Inflammatory macrophage (primary cell): ENCODE results near the gene MX2.
"Not testable (repeated sequence)": the region's sequence is repeated elsewhere in the genome, so short reads cannot be mapped to it uniquely, and the experiment has no call there.

Source experiments
- DNase-seq, 2 donors: peaks; one replicate each; pipeline ENCODE4 v3.0.0-alpha.2; 2020 to 2022
- total RNA-seq, 18 experiments: gene quantifications; one replicate each; lab custom pipeline; 2026; ENCODE audit warnings: mixed read lengths in 6 of 18, inconsistent platforms in 2 of 18; lab: John Stamatoyannopoulos, UW

Gene MX2, protein sequence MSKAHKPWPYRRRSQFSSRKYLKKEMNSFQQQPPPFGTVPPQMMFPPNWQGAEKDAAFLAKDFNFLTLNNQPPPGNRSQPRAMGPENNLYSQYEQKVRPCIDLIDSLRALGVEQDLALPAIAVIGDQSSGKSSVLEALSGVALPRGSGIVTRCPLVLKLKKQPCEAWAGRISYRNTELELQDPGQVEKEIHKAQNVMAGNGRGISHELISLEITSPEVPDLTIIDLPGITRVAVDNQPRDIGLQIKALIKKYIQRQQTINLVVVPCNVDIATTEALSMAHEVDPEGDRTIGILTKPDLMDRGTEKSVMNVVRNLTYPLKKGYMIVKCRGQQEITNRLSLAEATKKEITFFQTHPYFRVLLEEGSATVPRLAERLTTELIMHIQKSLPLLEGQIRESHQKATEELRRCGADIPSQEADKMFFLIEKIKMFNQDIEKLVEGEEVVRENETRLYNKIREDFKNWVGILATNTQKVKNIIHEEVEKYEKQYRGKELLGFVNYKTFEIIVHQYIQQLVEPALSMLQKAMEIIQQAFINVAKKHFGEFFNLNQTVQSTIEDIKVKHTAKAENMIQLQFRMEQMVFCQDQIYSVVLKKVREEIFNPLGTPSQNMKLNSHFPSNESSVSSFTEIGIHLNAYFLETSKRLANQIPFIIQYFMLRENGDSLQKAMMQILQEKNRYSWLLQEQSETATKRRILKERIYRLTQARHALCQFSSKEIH
- total RNA-seq = 10.0 to 724 (median 26.0) reads per million in 18 experiments

DNA sequence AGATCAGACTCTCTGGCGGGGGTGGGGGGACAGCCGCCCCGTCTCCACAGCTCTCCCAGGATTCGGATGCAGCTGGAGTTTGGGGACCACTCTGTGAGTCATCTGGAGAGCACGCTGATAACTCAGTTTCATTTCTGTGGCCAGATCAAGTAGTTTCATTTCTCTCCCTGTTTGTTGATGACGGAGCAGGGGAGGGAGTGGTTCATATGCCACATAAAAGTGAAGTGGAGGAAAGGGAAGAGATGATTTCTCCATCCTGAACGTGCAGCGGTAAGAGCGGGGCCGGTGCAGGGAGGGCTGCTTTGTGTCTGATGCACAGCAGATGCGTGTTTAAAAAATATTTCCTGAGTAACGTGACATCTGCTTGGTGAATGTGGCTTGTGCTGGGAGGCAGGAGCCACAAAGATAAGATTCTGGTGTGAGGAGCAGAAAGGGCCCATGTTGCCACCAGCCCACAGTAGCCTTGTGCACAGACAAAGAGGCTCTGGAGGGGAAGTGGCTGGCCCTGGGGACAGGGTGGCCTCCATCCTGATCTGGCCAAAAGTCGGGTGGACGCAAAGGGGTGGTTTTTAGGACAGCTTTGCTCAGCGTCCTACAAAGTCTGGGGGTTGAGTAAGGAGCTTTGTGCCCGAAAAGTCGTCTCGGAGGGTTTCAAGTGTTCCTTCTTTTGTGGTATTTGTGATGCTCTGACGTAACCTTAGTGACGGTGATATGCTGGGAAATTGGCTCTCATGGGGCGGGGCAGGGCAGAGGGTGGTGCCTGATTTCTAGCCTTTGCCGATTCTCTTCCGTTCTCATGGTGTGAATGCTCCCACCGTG lies at the start of gene MX2:
Gene MX2 (plus strand): TSS at position 242 of the 819 bp plus-strand sequence. CDS start 14,880 bp downstream, outside the sequence.
- peak; percentile 84 to 89 for DNase-seq

DNA sequence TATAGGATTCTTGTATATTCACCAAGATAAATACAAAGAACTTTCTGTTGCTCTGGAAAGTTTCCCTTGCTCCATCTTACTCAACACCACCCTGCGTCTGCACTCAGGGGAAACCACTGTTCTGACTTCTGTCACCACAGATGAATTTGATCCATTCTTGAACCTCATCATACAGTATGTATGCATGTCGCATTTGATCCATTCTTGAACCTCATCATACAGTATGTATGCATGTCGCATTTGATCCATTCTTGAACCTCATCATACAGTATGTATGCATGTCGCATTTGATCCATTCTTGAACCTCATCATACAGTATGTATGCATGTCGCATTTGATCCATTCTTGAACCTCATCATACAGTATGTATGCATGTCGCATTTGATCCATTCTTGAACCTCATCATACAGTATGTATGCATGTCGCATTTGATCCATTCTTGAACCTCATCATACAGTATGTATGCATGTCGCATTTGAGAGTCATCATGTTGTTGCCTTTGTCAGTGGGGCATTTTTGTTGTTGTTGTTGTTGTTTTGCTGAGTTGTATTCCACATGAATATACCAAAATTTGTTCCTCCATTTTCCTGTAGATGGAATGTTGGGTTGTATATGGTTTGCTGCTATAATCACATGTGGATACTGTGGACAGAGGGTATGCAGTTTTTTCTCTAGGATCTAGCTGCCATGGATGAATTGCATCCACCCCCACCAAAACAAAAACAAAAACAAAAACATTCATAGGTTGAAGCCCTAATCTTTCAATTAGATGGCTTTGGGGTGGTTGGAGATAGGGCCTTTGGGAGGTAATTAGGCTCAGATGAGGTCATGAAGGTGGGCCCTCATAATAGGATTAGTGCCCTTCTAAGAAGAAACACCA lies 48.3 kb upstream of the MX2 start:
- not testable (repeated sequence) for DNase-seq

- DNase-seq = no peak
These were observed 46.1 kb upstream of the MX2 start for GRCh38 chr21:41315726-41316125.

DNA sequence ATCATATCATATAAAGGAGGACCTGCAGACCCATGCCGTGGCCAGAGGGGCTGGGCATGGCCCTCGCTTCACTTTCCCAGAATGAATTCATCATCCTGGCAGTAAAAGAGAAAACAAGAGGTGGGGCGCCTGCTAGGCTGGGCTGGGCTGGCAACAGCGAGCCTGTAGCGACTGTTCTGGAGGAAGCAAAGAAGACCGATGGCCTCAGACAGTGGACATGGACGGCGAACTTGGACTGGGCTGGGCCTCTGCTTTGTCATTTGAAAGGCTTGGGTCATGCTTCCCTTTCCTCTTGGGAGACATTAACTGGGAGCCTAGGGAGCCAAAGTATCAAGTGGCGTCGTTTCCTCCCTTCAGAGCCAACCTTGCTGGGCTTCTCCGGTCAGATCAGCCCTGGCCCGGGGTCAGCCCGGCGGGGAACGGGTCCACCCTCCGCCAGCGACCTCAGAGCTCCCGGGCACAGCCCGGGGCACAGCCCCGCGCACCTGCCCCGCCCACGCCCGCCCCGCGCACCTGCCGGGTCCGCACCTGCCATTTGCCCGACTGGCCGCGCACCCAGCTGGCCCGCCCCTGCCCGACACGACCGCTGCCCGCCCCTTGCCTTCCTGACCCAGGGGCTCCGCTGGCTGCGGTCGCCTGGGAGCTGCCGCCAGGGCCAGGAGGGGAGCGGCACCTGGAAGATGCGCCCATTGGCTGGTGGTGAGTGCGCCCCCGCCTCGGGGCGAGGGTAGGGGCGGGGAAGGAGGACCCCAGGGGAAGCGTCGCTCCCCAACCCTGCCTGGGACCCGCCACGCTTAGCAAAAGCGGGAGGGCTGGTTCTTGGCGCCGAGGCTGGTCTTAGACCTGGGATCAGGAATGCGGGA lies 45.4 kb upstream of the MX2 start, which contains the start of gene FAM3B:
Gene FAM3B (plus strand): TSS at position 602 of the 863 bp plus-strand sequence. CDS start 79 bp downstream, at position 681.
- DNase-seq = no peak

- no peak for DNase-seq
These were observed 44.8 kb upstream of the MX2 start for GRCh38 chr21:41317063-41317392.

DNA sequence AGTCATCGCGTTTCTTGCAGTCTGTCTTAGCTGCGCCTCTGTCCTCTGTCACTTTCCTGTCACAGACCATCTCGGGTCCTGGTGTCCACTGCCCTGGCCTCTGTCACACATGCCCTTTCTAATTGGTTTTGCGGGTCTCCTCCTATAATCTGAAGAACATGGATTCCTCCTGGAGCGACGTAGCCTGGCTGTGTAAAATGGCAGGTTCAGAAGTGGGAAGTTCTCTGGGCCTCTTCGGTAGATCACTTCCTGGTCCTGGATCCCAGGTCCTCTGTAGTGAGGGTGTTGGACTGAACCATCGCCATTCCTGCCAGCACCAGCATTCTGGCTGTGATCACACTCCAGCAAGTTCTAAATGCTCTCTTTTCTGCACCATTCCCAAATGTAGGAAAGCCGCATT lies 44.4 kb upstream of the MX2 start:
- DNase-seq = no peak

DNA sequence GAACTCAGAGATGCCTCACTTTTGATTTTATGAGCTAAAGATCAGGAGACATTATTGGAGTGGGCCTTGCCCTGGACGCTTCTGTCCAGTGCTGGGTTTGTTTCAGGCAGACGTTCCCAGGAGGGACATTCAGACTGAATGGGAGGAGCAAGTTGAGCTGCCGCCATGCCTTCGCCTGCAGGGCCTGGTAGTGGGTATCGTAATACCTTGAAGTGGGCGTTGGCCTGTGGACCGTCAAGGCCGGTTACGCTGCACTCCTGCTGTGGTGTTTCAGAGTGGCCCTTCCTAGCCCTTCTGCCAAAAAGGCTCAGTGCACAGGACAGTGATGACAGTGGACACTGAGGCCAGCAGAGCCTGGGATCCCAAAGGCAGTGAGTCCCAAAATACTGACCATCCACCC lies 43.6 kb upstream of the MX2 start:
- no peak for DNase-seq

- DNase-seq = no peak
These were observed 42.6 kb upstream of the MX2 start for GRCh38 chr21:41319273-41319672.

DNA sequence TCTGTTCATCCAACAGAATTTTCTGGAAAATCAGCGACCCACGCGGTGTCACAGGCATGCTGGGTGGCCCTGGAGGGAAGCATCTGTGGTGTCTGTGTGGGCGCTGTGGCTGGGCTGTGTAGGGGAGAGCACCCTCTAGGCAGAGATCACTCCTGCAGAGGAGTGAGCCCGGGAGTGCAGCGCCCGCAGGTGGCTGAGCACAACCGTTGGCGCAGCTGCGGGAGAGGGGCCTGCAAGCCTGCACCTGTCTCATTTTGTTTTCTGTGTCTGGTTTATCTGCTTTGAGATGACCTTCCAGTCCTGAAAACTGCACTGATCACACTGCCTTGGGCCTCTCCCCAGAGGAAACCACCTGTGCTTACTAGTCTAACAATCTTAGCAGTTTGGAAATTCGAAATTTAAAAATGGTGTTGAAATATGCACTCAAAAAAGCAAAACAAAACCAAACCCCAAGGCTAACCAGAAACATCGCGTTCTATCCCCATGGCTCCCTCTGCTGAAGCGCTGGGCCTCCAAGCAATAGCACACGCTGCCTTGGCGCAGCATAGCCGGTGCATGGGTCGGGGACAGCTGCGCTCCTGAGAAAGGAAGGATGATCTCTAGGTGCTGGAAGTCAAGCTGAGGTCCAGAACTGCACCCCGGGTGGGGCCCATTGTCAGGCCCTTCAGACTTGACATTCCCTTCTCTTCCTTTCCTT lies 40.5 kb upstream of the MX2 start:
- no peak for DNase-seq

DNA sequence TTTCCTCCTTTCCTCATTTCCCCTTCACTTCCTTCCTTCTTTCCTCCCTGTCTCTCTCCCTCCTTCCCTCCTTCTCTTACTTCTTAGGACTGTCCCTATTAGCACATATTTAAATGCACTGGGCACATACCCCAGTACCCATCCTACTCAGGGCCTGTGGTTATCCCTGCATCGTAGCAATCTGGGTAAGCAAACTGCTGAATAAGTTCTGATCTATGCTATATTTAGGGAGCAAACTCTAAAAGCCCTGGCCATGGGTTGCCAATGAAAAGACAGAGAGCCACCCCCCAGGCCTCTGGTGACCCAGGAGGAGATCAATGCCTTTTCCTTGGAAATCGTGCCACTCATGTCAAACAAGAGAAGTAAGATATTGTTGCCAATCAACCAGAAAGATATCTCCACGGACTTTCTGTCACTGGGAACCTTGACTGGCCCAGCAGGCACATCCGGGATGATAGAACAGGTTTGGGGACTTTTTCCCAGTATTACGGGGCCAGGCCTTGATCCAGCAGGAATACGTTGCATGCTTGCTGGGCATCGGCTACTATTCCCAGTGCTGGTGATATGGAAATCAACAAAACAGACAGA lies 39.8 kb upstream of the MX2 start:
- DNase-seq = no peak

GRCh38 chr21:41322496-41323382 lies 39.1 kb upstream of the MX2 start:
- DNase-seq = no peak

- DNase-seq = no peak
These were observed 36.5 kb upstream of the MX2 start for GRCh38 chr21:41325138-41325912.

DNA sequence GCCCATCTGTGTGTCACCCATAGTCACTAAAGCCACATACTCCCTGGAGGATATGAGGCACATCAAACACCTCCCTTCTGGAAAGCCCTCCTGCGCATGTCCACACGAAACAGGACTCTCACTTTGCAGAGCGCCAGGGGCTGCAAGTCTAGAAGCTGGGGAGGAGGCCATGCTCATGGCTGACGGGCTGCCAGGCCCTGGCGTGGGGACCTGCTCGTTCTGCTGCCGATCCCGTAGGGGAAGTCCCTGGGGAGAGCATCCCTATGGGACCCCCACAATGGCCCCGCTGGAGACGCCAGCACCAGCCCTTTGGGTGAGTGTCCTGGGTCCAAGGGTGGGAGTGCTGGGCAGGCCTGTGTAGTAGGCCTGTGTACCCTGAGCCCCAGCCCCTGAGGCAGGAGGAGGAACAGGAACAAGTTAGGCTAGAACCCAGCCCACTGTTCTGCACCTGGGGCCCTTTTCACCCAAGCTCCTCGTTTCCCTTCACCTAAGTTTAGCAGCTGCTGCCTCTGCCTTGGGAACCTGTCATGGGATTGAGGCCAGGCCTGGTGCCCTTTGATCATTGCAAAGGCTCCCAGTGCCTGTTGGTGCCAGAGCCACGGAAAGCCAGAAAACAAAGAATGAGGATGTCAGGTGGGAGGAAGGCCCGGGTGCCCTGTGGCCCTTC lies 35.3 kb upstream of the MX2 start:
- DNase-seq = no peak

DNA sequence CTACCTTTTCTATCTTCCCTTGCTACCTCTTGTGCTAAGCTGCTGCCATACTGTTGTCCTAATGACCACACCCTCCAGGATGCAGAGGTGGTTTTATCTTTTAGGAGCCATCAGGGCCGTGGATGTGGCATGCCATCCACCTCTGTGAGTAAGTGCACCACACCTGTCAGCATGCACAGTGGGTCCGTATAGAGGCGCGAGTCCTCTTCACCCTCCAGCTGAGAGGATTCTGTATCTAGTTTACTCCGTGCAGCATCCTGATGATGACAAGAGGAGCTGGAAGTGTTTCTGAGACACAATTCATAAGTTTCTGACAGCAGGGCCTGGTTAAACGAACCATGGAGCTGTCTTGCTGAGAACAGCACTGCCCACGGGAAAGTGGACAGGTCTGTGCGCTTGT lies 34.1 kb upstream of the MX2 start:
- DNase-seq = no peak

DNA sequence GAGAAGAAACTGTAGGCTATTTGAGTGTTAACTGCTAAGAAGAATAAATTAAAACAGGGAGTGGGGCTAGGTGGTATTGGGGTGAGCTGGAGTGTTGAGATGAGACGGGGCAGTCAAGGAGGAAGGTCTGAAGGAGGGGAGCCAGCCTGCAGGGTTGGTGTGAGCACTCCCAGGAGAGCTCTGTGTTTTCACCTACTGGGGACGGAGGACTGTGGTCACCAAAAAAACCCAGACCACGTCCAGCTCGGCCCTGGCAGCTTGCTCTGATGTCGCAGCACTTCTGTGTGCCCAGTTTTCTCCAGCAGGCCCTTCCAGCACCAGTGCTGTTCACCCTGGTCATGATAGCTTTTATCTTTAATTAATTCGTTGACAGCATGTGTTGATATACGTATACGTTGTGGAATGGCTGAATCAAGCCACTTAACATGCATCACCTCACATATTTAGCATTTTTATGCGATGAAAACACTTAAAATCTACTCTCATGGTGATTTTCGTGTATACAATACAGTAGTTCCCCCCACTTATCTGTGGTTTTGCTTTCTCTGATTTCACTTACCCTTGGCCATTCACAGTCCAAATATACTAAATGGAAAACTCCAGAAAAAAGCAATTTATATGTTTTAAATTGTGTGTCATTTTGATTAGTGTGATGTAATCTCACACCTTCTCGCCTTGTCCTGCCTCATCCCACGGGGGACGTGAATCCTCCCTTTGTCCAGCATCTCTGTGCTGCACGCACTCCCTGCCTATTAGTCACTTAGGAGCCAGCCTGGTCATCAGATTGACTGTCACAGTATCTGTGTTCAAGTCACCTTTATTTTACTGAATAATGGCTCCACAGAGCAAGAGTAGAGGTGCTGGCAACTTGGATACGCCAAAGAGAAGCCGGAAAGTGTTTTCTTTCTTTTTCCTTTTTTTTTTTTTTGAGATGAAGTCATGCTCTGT lies 32.9 kb upstream of the MX2 start:
- DNase-seq = no peak

- no peak for DNase-seq
These were observed 28.1 kb upstream of the MX2 start for GRCh38 chr21:41333752-41334151.
